Gastroesophageal sphincter (tissue), 4 donors: ENCODE results near the gene OLFML2A. TPM values are rescaled to one million over a fixed set of nuclear protein-coding genes. Genes with fewer than 3 reads are reported as not detected.

Experiments
- ATAC-seq: fragments of 150-250 bp; one replicate; pipeline ENCODE4 v1.9.1; 2016; ENCODE audit warnings: mild to moderate bottlenecking, moderate library complexity
- H3K27ac ChIP-seq, 4 donors: fragments of 200-600 bp; sonication (generic) in 3 of 4; 1 replicate in 3 of 4; 2 replicates in 1 of 4; pipeline ENCODE4 v1.5.1; 2016 to 2019
- H3K27me3 ChIP-seq: fragments of 200-600 bp; sonication (generic); one replicate; pipeline ENCODE4 v1.5.1; 2019
- H3K36me3 ChIP-seq, 2 donors: fragments of 200-600 bp; sonication (generic); one replicate each; pipeline ENCODE4 v1.5.1; 2019; ENCODE audit warnings: control low read depth in 1 of 2
- H3K4me1 ChIP-seq, 3 donors: fragments of 200-600 bp; sonication (generic); 1 replicate in 2 of 3; 2 replicates in 1 of 3; pipeline ENCODE4 v1.5.1; 2016 to 2019; ENCODE audit warnings: control low read depth in 2 of 3
- H3K4me3 ChIP-seq, 2 donors: fragments of 200-600 bp; sonication (generic); one replicate each; pipeline ENCODE4 v1.5.1; 2019; ENCODE audit warnings: mild to moderate bottlenecking in 1 of 2, moderate library complexity in 1 of 2
- H3K9me3 ChIP-seq, 3 donors: fragments of 200-600 bp; sonication (generic); one replicate each; pipeline ENCODE4 v1.5.1; 2017 to 2019; ENCODE audit warnings: control low read depth in 2 of 3
- EP300 ChIP-seq: sonication (generic); formaldehyde crosslinking; IDR thresholded peaks from one replicate; pipeline ENCODE4 v1.6.1; 2017; ENCODE audit warnings: antibody characterized with exemption, mild to moderate bottlenecking
- POLR2A ChIP-seq, 2 donors: fragments of 450-650 bp; IDR thresholded peaks; one replicate each; pipeline ENCODE4 v1.6.1; 2017; ENCODE audit warnings: antibody characterized with exemption in 2 of 2, mild to moderate bottlenecking in 2 of 2, moderate library complexity in 1 of 2
- POLR2AphosphoS5 ChIP-seq: sonication (generic); formaldehyde crosslinking; IDR thresholded peaks from one replicate; pipeline ENCODE4 v1.6.1; 2017; ENCODE audit warnings: antibody characterized with exemption
- WGBS, 2 donors: methylation state at CpG; one replicate each; pipeline ENCODE4 v1.1.5; 2018; ENCODE audit warnings: low coverage in 1 of 2; 5-methylcytosine and 5-hydroxymethylcytosine counted together
- total RNA-seq, 4 donors: library from RNA; depleted of rRNA; stranded (reverse); fragments of >200 nt; gene quantifications; one replicate each; pipeline ENCODE4 v1.1.0, GENCODE V29; 2016
- TF ChIP-seq, protein P1 (sequence below), 4 experiments: fragments of 200-600 bp in 2 of 4; fragments of 450-650 bp in 2 of 4; sonication (generic) in 1 of 4; IDR thresholded peaks; one replicate each; pipeline ENCODE4 v1.5.1; 2017 to 2019; ENCODE audit warnings: antibody characterized with exemption in 4 of 4, mild to moderate bottlenecking in 2 of 4, moderate library complexity in 2 of 4

The OLFML2A gene
- total RNA-seq, 4 donors from 2014 or later: 21.7 to 85.7 (median 43.2) TPM

DNA sequence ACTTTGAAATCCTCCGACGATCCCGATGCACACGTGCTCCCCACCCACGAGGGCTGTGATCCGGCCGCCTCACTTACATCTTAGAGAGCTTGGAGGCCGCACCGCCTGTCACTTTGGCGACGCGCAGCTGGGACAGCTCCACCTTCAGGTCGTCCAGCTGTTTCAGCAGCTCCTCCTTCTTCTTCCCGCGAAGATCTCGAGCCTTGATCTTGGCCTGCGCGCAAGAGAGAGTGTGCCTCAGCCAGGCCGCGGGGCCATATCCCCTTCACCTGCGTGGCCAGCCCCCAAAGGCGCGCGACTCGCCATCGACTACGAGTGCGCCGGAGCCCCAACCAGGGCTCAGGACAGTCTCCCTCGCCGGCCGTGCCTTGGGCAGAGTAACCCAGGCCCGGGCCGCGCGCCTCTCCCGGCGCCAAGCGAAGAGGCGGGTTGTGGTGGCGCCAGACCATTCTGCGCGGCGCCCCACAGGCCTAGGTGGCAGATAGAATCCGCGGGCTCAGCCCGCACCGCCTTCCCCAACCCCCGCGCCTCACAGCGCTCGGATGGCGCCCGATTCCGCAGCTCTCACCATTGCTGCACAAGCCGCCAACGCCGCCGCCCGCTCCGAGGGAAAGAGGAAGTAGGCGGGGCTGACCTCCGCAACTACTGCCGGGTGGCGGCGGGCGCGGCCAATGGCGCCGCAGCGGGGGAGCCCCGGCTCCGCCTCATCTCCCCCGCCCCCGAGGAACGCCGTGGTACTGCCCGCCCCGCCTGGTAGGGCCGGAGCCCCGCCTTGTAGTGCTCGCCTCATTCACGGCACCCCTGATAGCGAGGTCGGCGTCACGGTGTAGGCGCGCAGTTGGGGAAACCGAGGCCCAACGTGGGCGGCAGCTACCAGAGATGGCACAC lies 84.7 kb downstream of the OLFML2A start, which contains the start of the genes ARPC5L and RPL35:
Gene ARPC5L (plus strand): TSS at position 789 of the 888 bp plus-strand sequence. CDS start 7,161 bp downstream, outside the sequence.
Gene RPL35 (minus strand): TSS at position 616 of the 888 bp plus-strand sequence. CDS start 45 bp downstream, at position 571.
- Histone ChIP-seq H3K4me3 (peak within 1 kb of the TSS; percentile 63 to 84), H3K27ac (peak within 1 kb of the TSS; percentile 64 to 92 (median 91)), H3K27me3 (no peaks in the 10 kb centered on the region), H3K4me1 (peaks cover 0 to 41% (median 13%) of the 10 kb centered on the region in 3 donors), H3K9me3 (no peaks in the 10 kb centered on the region), H3K36me3 (peaks cover 0 to 40% of the 10 kb centered on the region in 2 donors)
- TF ChIP-seq, protein P1, sequence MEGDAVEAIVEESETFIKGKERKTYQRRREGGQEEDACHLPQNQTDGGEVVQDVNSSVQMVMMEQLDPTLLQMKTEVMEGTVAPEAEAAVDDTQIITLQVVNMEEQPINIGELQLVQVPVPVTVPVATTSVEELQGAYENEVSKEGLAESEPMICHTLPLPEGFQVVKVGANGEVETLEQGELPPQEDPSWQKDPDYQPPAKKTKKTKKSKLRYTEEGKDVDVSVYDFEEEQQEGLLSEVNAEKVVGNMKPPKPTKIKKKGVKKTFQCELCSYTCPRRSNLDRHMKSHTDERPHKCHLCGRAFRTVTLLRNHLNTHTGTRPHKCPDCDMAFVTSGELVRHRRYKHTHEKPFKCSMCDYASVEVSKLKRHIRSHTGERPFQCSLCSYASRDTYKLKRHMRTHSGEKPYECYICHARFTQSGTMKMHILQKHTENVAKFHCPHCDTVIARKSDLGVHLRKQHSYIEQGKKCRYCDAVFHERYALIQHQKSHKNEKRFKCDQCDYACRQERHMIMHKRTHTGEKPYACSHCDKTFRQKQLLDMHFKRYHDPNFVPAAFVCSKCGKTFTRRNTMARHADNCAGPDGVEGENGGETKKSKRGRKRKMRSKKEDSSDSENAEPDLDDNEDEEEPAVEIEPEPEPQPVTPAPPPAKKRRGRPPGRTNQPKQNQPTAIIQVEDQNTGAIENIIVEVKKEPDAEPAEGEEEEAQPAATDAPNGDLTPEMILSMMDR (IDR thresholded peaks at IDR 0.05): peak in 3 of 4 experiments; percentile 3 to 36 (median 36)
- TF ChIP-seq POLR2A (IDR thresholded peaks at IDR 0.05) (peak; percentile 80 to 86), EP300 (no peak), POLR2AphosphoS5 (peak; percentile 93)
- peak; percentile 98 for ATAC-seq
- WGBS, 2 donors: 0% methylated on average over 13 of the region's 92 CpGs; no CpG with 5 or more reads in 1 of the 2 donors

DNA sequence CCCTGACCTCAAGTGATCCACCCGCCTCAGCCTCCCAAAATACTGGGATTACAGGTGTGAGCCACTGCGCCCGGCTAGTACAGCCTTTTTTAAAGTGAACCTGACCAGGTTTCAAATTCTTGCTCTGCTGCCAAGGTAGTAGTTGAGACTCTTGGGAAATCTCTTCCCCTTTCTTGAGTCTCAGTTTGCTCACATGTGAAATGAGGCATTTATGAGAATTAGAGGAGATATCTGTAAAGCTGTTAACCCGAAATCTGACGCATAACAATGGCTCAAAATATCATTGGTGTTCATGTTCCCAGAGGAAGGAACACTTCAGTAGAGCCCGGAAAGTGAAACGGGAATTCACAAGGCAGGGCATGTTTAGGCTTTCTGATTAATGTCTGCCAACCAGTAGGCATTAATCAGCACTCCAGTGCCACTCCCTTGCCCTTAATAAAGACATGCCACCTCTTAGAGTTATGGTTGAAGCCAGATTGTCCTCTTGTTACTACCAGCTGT lies 86.5 kb downstream of the OLFML2A start:
- Histone ChIP-seq H3K4me1 (peaks cover 0 to 50% (median 18%) of the 10 kb centered on the region in 3 donors), H3K27me3 (no peaks in the 10 kb centered on the region), H3K4me3 (no peak overlapping the region), H3K36me3 (peaks cover 0 to 22% of the 10 kb centered on the region in 2 donors), H3K27ac (peak overlapping the region in 3 of 4 donors; percentile 13 to 92 (median 91)), H3K9me3 (no peaks in the 10 kb centered on the region)
- no peak for ATAC-seq
- WGBS, 2 donors: 55 to 56% methylated on average over 3 to 6 of the region's 7 CpGs
- TF ChIP-seq POLR2AphosphoS5 (no peak), EP300 (no peak), POLR2A (IDR thresholded peaks at IDR 0.05) (no peak)
- TF ChIP-seq, protein P1 (IDR thresholded peaks at IDR 0.05): no peak

Other genes starting within 250 kb of the OLFML2A start
- gene NR6A1, start 5.8 kb upstream of the OLFML2A start, total RNA-seq: 1 to 10 TPM in 1 of 4 donors, under 1 TPM in 3; 0.16 to 4.4 (median 0.62) TPM
- not detected for gene WDR38, start 76.3 kb downstream of the OLFML2A start, total RNA-seq
- gene RPL35, start 84.8 kb downstream of the OLFML2A start, total RNA-seq: 1,000 to 10,000 TPM; 1,026 to 2,785 (median 2,065) TPM
- gene ARPC5L, start 85.0 kb downstream of the OLFML2A start, total RNA-seq: 10 to 100 TPM; 19.9 to 27.6 (median 20.3) TPM
- gene GOLGA1, start 163.9 kb downstream of the OLFML2A start, total RNA-seq: 10 to 100 TPM; 21.3 to 42.5 (median 31.9) TPM